ENCODE results near the gene PGK2. TPM values are rescaled to one million over a fixed set of nuclear protein-coding genes. Genes with fewer than 3 reads are reported as not detected.

Gene PGK2
- total RNA-seq, 1 donor from 2014 or later, result not detected

- no peak for FAIRE-seq
- no peak for DNase-seq (ENCODE audit: low read depth)
- H3K4me3 ChIP-seq (ENCODE audit: low read depth, low read length), result no peak overlapping the region
- TF ChIP-seq CTCF (IDR thresholded peaks at IDR 0.05; ENCODE audit: insufficient read depth, low read length, severe bottlenecking), result no peak
- H3K36me3 ChIP-seq (ENCODE audit: control insufficient read depth, insufficient read depth, low read length), result no peaks in the 10 kb centered on the region
- no peaks in the 10 kb centered on the region for H3K27me3 ChIP-seq (ENCODE audit: control insufficient read depth, insufficient read depth, low read length)
Observed at GRCh38 chr6:49784272-49784671, 2.8 kb downstream of the PGK2 start.

- FAIRE-seq, result no peak
- H3K36me3 ChIP-seq (ENCODE audit: control insufficient read depth, insufficient read depth, low read length), result no peaks in the 10 kb centered on the region
- DNase-seq (ENCODE audit: low read depth), result no peak
- H3K4me3 ChIP-seq (ENCODE audit: low read depth, low read length), result no peak overlapping the region
- H3K27me3 ChIP-seq (ENCODE audit: control insufficient read depth, insufficient read depth, low read length), result no peaks in the 10 kb centered on the region
- no peak for TF ChIP-seq CTCF (IDR thresholded peaks at IDR 0.05; ENCODE audit: insufficient read depth, low read length, severe bottlenecking)
Observed at GRCh38 chr6:49782725-49783124, 4.4 kb downstream of the PGK2 start.

DNA sequence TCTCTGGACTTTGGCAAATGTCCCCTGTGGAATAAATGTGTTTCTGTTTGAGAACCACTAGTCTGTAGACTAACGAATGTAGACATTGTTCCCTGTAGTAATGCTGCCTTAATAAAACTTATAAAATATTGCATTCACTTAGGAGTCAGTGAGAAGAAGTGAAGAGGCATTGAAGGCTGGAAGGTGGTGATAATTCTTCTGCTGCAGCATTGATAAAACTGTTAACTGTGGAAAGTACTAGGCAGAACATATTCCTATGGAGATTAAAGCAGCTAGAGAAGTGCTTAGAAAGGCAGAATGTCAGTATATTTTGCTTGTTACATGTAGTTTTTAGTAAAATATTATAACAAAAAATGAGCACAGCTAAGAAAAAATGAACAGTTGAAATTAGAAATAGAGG is 4.8 kb downstream of the PGK2 start:
- TF ChIP-seq CTCF (IDR thresholded peaks at IDR 0.05; ENCODE audit: insufficient read depth, low read length, severe bottlenecking), result no peak
- no peak for DNase-seq (ENCODE audit: low read depth)
- Histone ChIP-seq H3K27me3 (ENCODE audit: control insufficient read depth, insufficient read depth, low read length) (no peaks in the 10 kb centered on the region), H3K36me3 (ENCODE audit: control insufficient read depth, insufficient read depth, low read length) (no peaks in the 10 kb centered on the region), H3K4me3 (ENCODE audit: low read depth, low read length) (no peak overlapping the region)
- FAIRE-seq, result no peak

GRCh38 chr6:49776444-49776843 is 10.6 kb downstream of the PGK2 start:
- H3K4me3 ChIP-seq (ENCODE audit: low read depth, low read length), result no peak overlapping the region
- TF ChIP-seq CTCF (IDR thresholded peaks at IDR 0.05; ENCODE audit: insufficient read depth, low read length, severe bottlenecking), result no peak
- DNase-seq (ENCODE audit: low read depth) (no peak), FAIRE-seq (no peak)
- H3K36me3 ChIP-seq (ENCODE audit: control insufficient read depth, insufficient read depth, low read length), result no peaks in the 10 kb centered on the region
- no peaks in the 10 kb centered on the region for H3K27me3 ChIP-seq (ENCODE audit: control insufficient read depth, insufficient read depth, low read length)

- no peak overlapping the region for H3K4me3 ChIP-seq (ENCODE audit: low read depth, low read length)
- DNase-seq (ENCODE audit: low read depth) (no peak), FAIRE-seq (no peak)
- no peaks in the 10 kb centered on the region for H3K27me3 ChIP-seq (ENCODE audit: control insufficient read depth, insufficient read depth, low read length)
- H3K36me3 ChIP-seq (ENCODE audit: control insufficient read depth, insufficient read depth, low read length), result no peaks in the 10 kb centered on the region
- no peak for TF ChIP-seq CTCF (IDR thresholded peaks at IDR 0.05; ENCODE audit: insufficient read depth, low read length, severe bottlenecking)
Observed at GRCh38 chr6:49775043-49775442, 12.0 kb downstream of the PGK2 start.

DNA sequence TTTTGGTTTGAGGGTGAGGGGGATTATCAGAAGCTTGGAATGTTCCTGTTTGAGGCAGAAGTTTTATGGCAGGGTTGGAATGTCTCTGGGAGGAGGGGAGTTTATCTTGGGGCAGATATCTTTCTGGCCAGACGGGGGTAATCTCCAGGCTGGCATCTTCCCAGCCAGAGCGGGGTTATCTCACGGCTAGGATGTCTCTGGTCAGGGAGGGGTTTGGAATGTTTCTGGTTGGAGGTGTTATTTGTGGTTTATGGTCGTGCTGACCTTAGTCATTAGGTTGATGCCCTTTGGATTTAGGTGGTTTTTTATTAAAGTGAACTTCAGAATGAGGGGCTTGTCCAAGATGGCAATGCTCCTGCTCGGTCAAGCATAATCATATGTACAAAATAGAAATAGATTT is 14.8 kb downstream of the PGK2 start:
- Histone ChIP-seq H3K36me3 (ENCODE audit: control insufficient read depth, insufficient read depth, low read length) (no peaks in the 10 kb centered on the region), H3K27me3 (ENCODE audit: control insufficient read depth, insufficient read depth, low read length) (no peaks in the 10 kb centered on the region), H3K4me3 (ENCODE audit: low read depth, low read length) (no peak overlapping the region)
- no peak for DNase-seq (ENCODE audit: low read depth)
- no peak for FAIRE-seq
- no peak for TF ChIP-seq CTCF (IDR thresholded peaks at IDR 0.05; ENCODE audit: insufficient read depth, low read length, severe bottlenecking)

Data from bronchial epithelial cell (primary cell).